ENCODE results near the gene LSM12. TPM values are rescaled to one million over a fixed set of nuclear protein-coding genes. Genes with fewer than 3 reads are reported as not detected.

Gene LSM12
- total RNA-seq, 1 experiment from 2014 or later: 128 TPM

GRCh38 chr17:44109312-44109630, 42.8 kb upstream of the LSM12 start:
- H2BK15ac ChIP-seq (ENCODE audit: low read depth, low read length): no peak overlapping the region
- H3K14ac ChIP-seq (ENCODE audit: insufficient read depth, low read length): no peak overlapping the region; the same call in 1 of the 2 replicates
- H4K8ac ChIP-seq (replicated peaks; ENCODE audit: insufficient read length, low read depth, low read length): no peak overlapping the region
- H3K18ac ChIP-seq (ENCODE audit: insufficient read length, low read depth, low read length): no peak overlapping the region
- H2BK5ac ChIP-seq (ENCODE audit: insufficient read length, low read length): no peak overlapping the region
- no peak overlapping the region for H2BK20ac ChIP-seq (ENCODE audit: low read depth, low read length, poor library complexity, severe bottlenecking)
- H3K23me2 ChIP-seq (ENCODE audit: insufficient read length, low read depth, low read length, poor library complexity, severe bottlenecking): no peaks in the 10 kb centered on the region
- no peak overlapping the region for H3K4ac ChIP-seq (ENCODE audit: low read depth, low read length)
- TF ChIP-seq CTCF (conservative IDR thresholded peaks at IDR 0.05): no peak
- Mint-ChIP-seq H3K9me3 (no peaks in the 10 kb centered on the region), H3K36me3 (ENCODE audit: insufficient read depth in 1 of 3, low read depth in 3 of 3) (peaks cover 0 to 14% (median 10%) of the 10 kb centered on the region in 3 experiments; a peak in 3 of 7 replicates), H3K4me3 (no peak overlapping the region; a peak in 1 of 5 replicates), H3K27me3 (ENCODE audit: low read depth) (no peaks in the 10 kb centered on the region; the same call in 1 of the 2 replicates), H3K27ac (no peak overlapping the region), H3K4me1 (peaks cover 31 to 38% of the 10 kb centered on the region in 2 experiments)
- no peaks in the 10 kb centered on the region for H3K9me3 ChIP-seq (ENCODE audit: control insufficient read depth, low read depth, low read length)
- no peak overlapping the region for H3K27ac ChIP-seq (ENCODE audit: insufficient read length, low read depth, low read length)
- DNase-seq: no peak
- no peak overlapping the region for H3K4me2 ChIP-seq (ENCODE audit: insufficient read depth, insufficient read length, low read length)
- H3K56ac ChIP-seq (ENCODE audit: insufficient read length, low read depth, low read length): no peak overlapping the region
- peaks cover 5% of the 10 kb centered on the region; the same call in 1 of the 2 replicates for H3K4me1 ChIP-seq (ENCODE audit: insufficient read depth, low read length)
- no peak overlapping the region for H2AFZ ChIP-seq (ENCODE audit: low read length)
- H3K9ac ChIP-seq (ENCODE audit: extremely low read depth, insufficient read length, low read length): no peak overlapping the region
- no peak overlapping the region for H3T11ph ChIP-seq (ENCODE audit: low read length)
- no peak overlapping the region for H2BK12ac ChIP-seq (ENCODE audit: insufficient read length, low read depth, low read length)
- H3K23ac ChIP-seq (ENCODE audit: insufficient read length, low read depth, low read length): no peak overlapping the region
- no peak overlapping the region for H4K91ac ChIP-seq (ENCODE audit: insufficient read length, low read depth, low read length)
- H2AK5ac ChIP-seq (ENCODE audit: insufficient read length, low read length): no peak overlapping the region
- no peak overlapping the region for H2BK120ac ChIP-seq (ENCODE audit: low read depth, low read length, poor library complexity, severe bottlenecking)
- no CpG with 5 or more reads among the region's 4 CpGs for WGBS (ENCODE audit: extremely low coverage, insufficient read length, low lambda C conversion rate)
- no peaks in the 10 kb centered on the region for H3K79me2 ChIP-seq (ENCODE audit: insufficient read depth, low read length)
- H4K20me1 ChIP-seq (ENCODE audit: control insufficient read depth, insufficient read depth, insufficient read length): no peaks in the 10 kb centered on the region
- no peak overlapping the region for H4K5ac ChIP-seq (ENCODE audit: insufficient read length, low read depth, low read length)
- no peaks in the 10 kb centered on the region for H3K79me1 ChIP-seq (ENCODE audit: insufficient read depth, low read depth, low read length, poor library complexity, severe bottlenecking)
- no peaks in the 10 kb centered on the region for H3K27me3 ChIP-seq (ENCODE audit: insufficient read depth, low read length)

Measured in H9 (cell line).